ENCODE data around the gene PLXNA4.

Gene PLXNA4

GRCh38 chr7:132292803-132293202 is 283.5 kb downstream of the PLXNA4 start:
- no peaks in the 10 kb centered on the region for H3K9me3 ChIP-seq (ENCODE audit: insufficient read depth, low read length)
- H3K27ac ChIP-seq (ENCODE audit: low read length) = no peak overlapping the region
- H3K4me1 ChIP-seq (ENCODE audit: low read length) = no peaks in the 10 kb centered on the region
- H3K4me3 ChIP-seq (ENCODE audit: low read length) = no peak overlapping the region
- no peaks in the 10 kb centered on the region for H3K79me2 ChIP-seq (ENCODE audit: low read length)
- no peaks in the 10 kb centered on the region for H3K36me3 ChIP-seq (replicated peaks; ENCODE audit: low read depth, low read length)
- peaks cover 6% of the 10 kb centered on the region for H3K27me3 ChIP-seq (ENCODE audit: low read depth, low read length)
- no peak overlapping the region for H2AFZ ChIP-seq (ENCODE audit: low read depth, low read length)
- H3K4me2 ChIP-seq (ENCODE audit: low read length) = no peak overlapping the region
- H4K20me1 ChIP-seq (ENCODE audit: insufficient read depth, low read length) = no peaks in the 10 kb centered on the region
- TF ChIP-seq CTCF (IDR thresholded peaks at IDR 0.05; ENCODE audit: low read depth, low read length) (no peak), EZH2phosphoT487 (IDR thresholded peaks at IDR 0.05; ENCODE audit: low read depth) (no peak)
- H3K9ac ChIP-seq (ENCODE audit: low read length) = no peak overlapping the region

GRCh38 chr7:132291481-132291880 is 284.8 kb downstream of the PLXNA4 start:
- Histone ChIP-seq H2AFZ (ENCODE audit: low read depth, low read length) (no peak overlapping the region), H3K4me1 (ENCODE audit: low read length) (no peaks in the 10 kb centered on the region), H3K4me3 (ENCODE audit: low read length) (no peak overlapping the region), H3K9me3 (ENCODE audit: insufficient read depth, low read length) (no peaks in the 10 kb centered on the region), H3K27ac (ENCODE audit: low read length) (no peak overlapping the region), H3K9ac (ENCODE audit: low read length) (no peak overlapping the region), H3K27me3 (ENCODE audit: low read depth, low read length) (no peaks in the 10 kb centered on the region; the same call in 1 of the 2 replicates), H3K79me2 (ENCODE audit: low read length) (no peaks in the 10 kb centered on the region), H3K4me2 (ENCODE audit: low read length) (no peak overlapping the region), H4K20me1 (ENCODE audit: insufficient read depth, low read length) (no peaks in the 10 kb centered on the region), H3K36me3 (replicated peaks; ENCODE audit: low read depth, low read length) (no peaks in the 10 kb centered on the region)
- TF ChIP-seq EZH2phosphoT487 (IDR thresholded peaks at IDR 0.05; ENCODE audit: low read depth) (no peak), CTCF (IDR thresholded peaks at IDR 0.05; ENCODE audit: low read depth, low read length) (no peak)

- Histone ChIP-seq H3K36me3 (replicated peaks; ENCODE audit: low read depth, low read length) (no peaks in the 10 kb centered on the region), H3K79me2 (ENCODE audit: low read length) (no peaks in the 10 kb centered on the region), H3K27me3 (ENCODE audit: low read depth, low read length) (peaks cover 3% of the 10 kb centered on the region; the same call in 1 of the 2 replicates), H4K20me1 (ENCODE audit: insufficient read depth, low read length) (no peaks in the 10 kb centered on the region), H3K9me3 (ENCODE audit: insufficient read depth, low read length) (no peaks in the 10 kb centered on the region), H3K4me1 (ENCODE audit: low read length) (no peaks in the 10 kb centered on the region), H3K4me3 (ENCODE audit: low read length) (no peak overlapping the region), H3K27ac (ENCODE audit: low read length) (no peak overlapping the region), H3K4me2 (ENCODE audit: low read length) (no peak overlapping the region), H2AFZ (ENCODE audit: low read depth, low read length) (no peak overlapping the region), H3K9ac (ENCODE audit: low read length) (no peak overlapping the region)
- no peak for TF ChIP-seq EZH2phosphoT487 (IDR thresholded peaks at IDR 0.05; ENCODE audit: low read depth)
- TF ChIP-seq CTCF (IDR thresholded peaks at IDR 0.05; ENCODE audit: low read depth, low read length) = no peak
These were observed 286.2 kb downstream of the PLXNA4 start for GRCh38 chr7:132290021-132290420.

GRCh38 chr7:132286836-132287235 is 289.4 kb downstream of the PLXNA4 start:
- Histone ChIP-seq H2AFZ (ENCODE audit: low read depth, low read length) (no peak overlapping the region), H3K36me3 (replicated peaks; ENCODE audit: low read depth, low read length) (no peaks in the 10 kb centered on the region), H3K9me3 (ENCODE audit: insufficient read depth, low read length) (no peaks in the 10 kb centered on the region), H3K4me3 (ENCODE audit: low read length) (no peak overlapping the region), H3K27ac (ENCODE audit: low read length) (no peak overlapping the region), H3K9ac (ENCODE audit: low read length) (no peak overlapping the region), H3K27me3 (ENCODE audit: low read depth, low read length) (peaks cover 3% of the 10 kb centered on the region; the same call in 1 of the 2 replicates), H3K79me2 (ENCODE audit: low read length) (no peaks in the 10 kb centered on the region), H4K20me1 (ENCODE audit: insufficient read depth, low read length) (no peaks in the 10 kb centered on the region), H3K4me2 (ENCODE audit: low read length) (no peak overlapping the region), H3K4me1 (ENCODE audit: low read length) (no peaks in the 10 kb centered on the region)
- TF ChIP-seq EZH2phosphoT487 (IDR thresholded peaks at IDR 0.05; ENCODE audit: low read depth) = no peak
- no peak for TF ChIP-seq CTCF (IDR thresholded peaks at IDR 0.05; ENCODE audit: low read depth, low read length)
